Stimulated activated effector memory CD8-positive, alpha-beta T cell treated with anti-CD3 and anti-CD28 coated beads, Interleukin-12 subunit alpha, Interleukin-12 subunit beta, amount 100 ng/mL, for 72 hours (primary cell): ENCODE results near the gene ITGA7.

Experiments used
- ATAC-seq: fragments of 150-1000 bp; cut with Tn5 transposase; 2 replicates; pipeline ENCODE4 v1.10.0; 2021
- DNase-seq, 2 donors: peaks; one replicate each; pipeline ENCODE4 v3.0.0; 2021 to 2022; ENCODE audit warnings: low spot score in 2 of 2
- H3K27ac Mint-ChIP-seq: one replicate; pipeline ENCODE4 v1.8.0; 2022; ENCODE audit warnings: mild to moderate bottlenecking, mixed read lengths
- H3K36me3 Mint-ChIP-seq: one replicate; pipeline ENCODE4 v1.8.0; 2022; ENCODE audit warnings: mild to moderate bottlenecking, mixed read lengths
- H3K4me1 Mint-ChIP-seq: one replicate; pipeline ENCODE4 v1.8.0; 2022; ENCODE audit warnings: mixed read lengths
- H3K4me3 Mint-ChIP-seq: one replicate; pipeline ENCODE4 v1.8.0; 2022; ENCODE audit warnings: mild to moderate bottlenecking, mixed read lengths
- H3K9me3 Mint-ChIP-seq: one replicate; pipeline ENCODE4 v1.8.0; 2022; ENCODE audit warnings: mixed read lengths

ITGA7 gene

GRCh38 chr12:55700255-55701018 is 7.3 kb downstream of the ITGA7 start:
- no peak for ATAC-seq
- Mint-ChIP-seq H3K4me1 (no peaks in the 10 kb centered on the region), H3K9me3 (no peaks in the 10 kb centered on the region)

GRCh38 chr12:55699471-55700055 is 8.1 kb downstream of the ITGA7 start:
- ATAC-seq (no peak), DNase-seq (no peak)
- no peak overlapping the region for H3K27ac Mint-ChIP-seq
- H3K4me3 Mint-ChIP-seq, result no peak overlapping the region
- no peaks in the 10 kb centered on the region for H3K36me3 Mint-ChIP-seq
- no peaks in the 10 kb centered on the region for H3K4me1 Mint-ChIP-seq
- H3K9me3 Mint-ChIP-seq, result no peaks in the 10 kb centered on the region

More at GRCh38 chr12:55700255-55701018, 7.3 kb downstream of the ITGA7 start:
- Mint-ChIP-seq H3K36me3 (no peaks in the 10 kb centered on the region), H3K27ac (no peak overlapping the region), H3K4me3 (no peak overlapping the region)
- no peak for DNase-seq

DNA sequence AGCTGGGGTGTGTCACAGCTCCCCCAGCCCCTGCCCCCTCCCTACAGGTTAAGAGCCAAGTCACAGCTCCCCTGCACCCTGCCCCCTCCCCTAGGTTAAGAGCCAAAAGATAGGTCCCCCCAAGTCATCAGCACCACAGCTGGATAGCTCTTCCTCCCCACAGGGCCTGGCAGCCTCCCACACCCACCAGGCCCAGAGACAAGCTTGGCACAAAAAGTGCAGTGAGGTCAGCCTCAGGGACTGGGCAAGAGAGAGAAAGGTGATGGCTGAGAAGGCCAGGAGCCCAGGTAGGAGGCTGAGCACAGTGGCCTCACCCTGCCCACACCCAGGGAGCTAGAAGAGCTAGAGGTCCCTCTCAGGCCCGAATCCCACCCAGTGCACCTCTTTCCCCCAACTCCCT is 8.7 kb downstream of the ITGA7 start:
- no peaks in the 10 kb centered on the region for H3K36me3 Mint-ChIP-seq
- DNase-seq (no peak), ATAC-seq (no peak)
- no peaks in the 10 kb centered on the region for H3K9me3 Mint-ChIP-seq
- H3K4me3 Mint-ChIP-seq, result no peak overlapping the region
- no peaks in the 10 kb centered on the region for H3K4me1 Mint-ChIP-seq
- H3K27ac Mint-ChIP-seq, result no peak overlapping the region

GRCh38 chr12:55698241-55698955 is 9.3 kb downstream of the ITGA7 start:
- H3K27ac Mint-ChIP-seq, result no peak overlapping the region
- no peaks in the 10 kb centered on the region for H3K4me1 Mint-ChIP-seq
- no peaks in the 10 kb centered on the region for H3K36me3 Mint-ChIP-seq
- H3K9me3 Mint-ChIP-seq, result no peaks in the 10 kb centered on the region
- ATAC-seq (no peak), DNase-seq (no peak)
- H3K4me3 Mint-ChIP-seq, result no peak overlapping the region

DNA sequence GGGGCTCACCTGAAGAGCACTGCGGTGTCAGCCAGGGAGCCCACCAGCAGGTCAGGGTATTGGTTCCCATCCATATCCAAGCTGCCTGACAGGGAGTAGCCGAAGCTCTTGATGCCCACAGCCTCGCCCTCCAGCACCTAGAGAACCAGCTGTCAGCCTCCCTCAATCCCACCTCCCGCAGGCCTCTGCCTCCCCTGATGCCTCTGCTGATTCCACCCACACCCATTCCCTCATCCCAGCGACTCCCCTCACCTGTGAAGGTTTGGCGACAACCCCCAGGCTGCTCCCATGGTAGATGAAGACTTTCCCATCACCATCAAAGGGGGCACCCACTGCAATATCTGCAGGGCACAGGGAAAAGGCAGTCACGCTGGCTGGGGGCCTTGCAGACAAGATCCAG is 10.0 kb downstream of the ITGA7 start:
- ATAC-seq (no peak), DNase-seq (no peak)
- Mint-ChIP-seq H3K9me3 (no peaks in the 10 kb centered on the region), H3K36me3 (no peaks in the 10 kb centered on the region), H3K27ac (no peak overlapping the region), H3K4me3 (no peak overlapping the region), H3K4me1 (no peaks in the 10 kb centered on the region)

GRCh38 chr12:55696796-55697462 is 10.8 kb downstream of the ITGA7 start:
- Mint-ChIP-seq H3K27ac (no peak overlapping the region), H3K4me3 (no peak overlapping the region), H3K4me1 (no peaks in the 10 kb centered on the region), H3K36me3 (no peaks in the 10 kb centered on the region), H3K9me3 (no peaks in the 10 kb centered on the region)
- ATAC-seq, result no peak
- no peak for DNase-seq

DNA sequence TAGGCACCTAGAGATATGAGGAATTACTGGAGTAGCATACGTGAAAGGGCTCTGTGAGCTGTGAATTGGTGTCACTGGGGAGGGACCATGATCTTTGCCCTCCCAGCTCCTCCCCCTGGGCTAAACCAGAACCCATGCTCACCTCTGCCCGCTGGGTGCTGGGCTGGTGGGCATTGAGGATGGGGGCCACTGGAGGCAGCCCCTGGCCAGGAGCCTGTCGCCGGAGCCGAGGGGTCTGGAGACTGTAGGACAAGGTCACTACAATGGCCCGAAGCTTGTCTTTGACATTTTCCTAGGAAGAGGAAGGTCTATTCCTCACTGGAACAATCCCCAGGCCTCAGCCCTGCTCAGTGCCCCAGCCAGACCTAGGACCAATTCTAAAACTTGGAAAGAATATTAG is 11.6 kb downstream of the ITGA7 start:
- H3K9me3 Mint-ChIP-seq, result no peaks in the 10 kb centered on the region
- H3K4me1 Mint-ChIP-seq, result no peaks in the 10 kb centered on the region
- DNase-seq (no peak), ATAC-seq (no peak)
- H3K36me3 Mint-ChIP-seq, result no peaks in the 10 kb centered on the region
- H3K27ac Mint-ChIP-seq, result no peak overlapping the region
- no peak overlapping the region for H3K4me3 Mint-ChIP-seq

DNA sequence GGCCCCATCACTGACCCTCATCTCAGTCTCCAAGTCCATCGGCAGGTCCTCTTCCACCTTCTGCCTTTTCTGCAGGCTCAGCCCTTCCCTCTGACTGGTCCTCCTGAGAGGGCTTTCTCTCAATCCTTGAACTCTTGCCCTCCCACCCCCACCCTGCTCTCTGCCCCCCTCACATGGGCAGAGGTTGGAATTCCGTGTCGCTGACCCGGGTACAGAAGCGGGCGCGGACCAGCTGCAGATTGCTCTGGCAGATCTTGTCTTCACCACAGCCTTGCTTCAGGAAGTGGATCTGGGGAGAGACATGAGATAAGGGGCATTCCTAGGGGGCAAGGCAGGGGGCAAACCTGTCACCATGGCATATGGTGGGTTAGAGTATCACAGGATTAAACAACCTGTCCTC is 12.4 kb downstream of the ITGA7 start:
- H3K27ac Mint-ChIP-seq, result peak overlapping the region; percentile 50

DNA sequence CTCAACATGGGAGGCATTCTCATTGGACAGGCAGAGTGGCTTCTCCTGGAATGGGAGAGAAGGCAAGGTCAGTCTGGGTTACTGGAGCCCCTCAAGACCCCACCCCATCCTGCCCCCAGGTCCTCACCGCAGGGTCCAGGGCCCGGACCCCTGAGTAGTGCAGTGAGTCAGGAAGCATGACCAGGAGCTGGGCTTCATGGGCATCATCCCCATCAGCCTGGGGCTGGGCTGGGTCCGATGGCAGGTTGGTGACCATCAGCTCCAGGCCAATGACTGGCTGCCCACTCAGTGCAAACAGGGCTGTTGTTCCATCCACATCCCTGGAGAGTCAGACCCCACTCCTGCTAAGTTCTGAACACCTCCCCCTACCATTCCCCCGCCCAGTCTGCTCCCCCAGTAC is 13.1 kb downstream of the ITGA7 start:
- no peak for ATAC-seq
- Mint-ChIP-seq H3K9me3 (no peaks in the 10 kb centered on the region), H3K27ac (no peak overlapping the region), H3K4me1 (no peaks in the 10 kb centered on the region), H3K36me3 (no peaks in the 10 kb centered on the region), H3K4me3 (no peak overlapping the region)
- no peak for DNase-seq

More for the DNA sequence above, 12.4 kb downstream of the ITGA7 start:
- no peak overlapping the region for H3K4me3 Mint-ChIP-seq
- H3K4me1 Mint-ChIP-seq, result no peaks in the 10 kb centered on the region
- H3K36me3 Mint-ChIP-seq, result no peaks in the 10 kb centered on the region
- H3K9me3 Mint-ChIP-seq, result no peaks in the 10 kb centered on the region
- ATAC-seq, result no peak
- no peak for DNase-seq

GRCh38 chr12:55694188-55694515 is 13.6 kb downstream of the ITGA7 start:
- H3K4me1 Mint-ChIP-seq, result no peaks in the 10 kb centered on the region
- no peak overlapping the region for H3K4me3 Mint-ChIP-seq
- peak overlapping the region; percentile 30 for H3K27ac Mint-ChIP-seq
- H3K36me3 Mint-ChIP-seq, result no peaks in the 10 kb centered on the region
- H3K9me3 Mint-ChIP-seq, result no peaks in the 10 kb centered on the region
- no peak for DNase-seq
- no peak for ATAC-seq

- Mint-ChIP-seq H3K9me3 (no peaks in the 10 kb centered on the region), H3K4me3 (no peak overlapping the region), H3K27ac (peak overlapping the region; percentile 30), H3K4me1 (no peaks in the 10 kb centered on the region), H3K36me3 (no peaks in the 10 kb centered on the region)
- DNase-seq (no peak), ATAC-seq (no peak)
Observed at GRCh38 chr12:55693323-55694187, 14.1 kb downstream of the ITGA7 start.

GRCh38 chr12:55692631-55693322 is 14.9 kb downstream of the ITGA7 start:
- DNase-seq (no peak), ATAC-seq (no peak)
- Mint-ChIP-seq H3K4me1 (peaks cover 4% of the 10 kb centered on the region), H3K27ac (no peak overlapping the region), H3K36me3 (no peaks in the 10 kb centered on the region), H3K4me3 (no peak overlapping the region), H3K9me3 (no peaks in the 10 kb centered on the region)

- Mint-ChIP-seq H3K27ac (no peak overlapping the region), H3K36me3 (no peaks in the 10 kb centered on the region), H3K9me3 (no peaks in the 10 kb centered on the region), H3K4me3 (no peak overlapping the region), H3K4me1 (peaks cover 7% of the 10 kb centered on the region)
- ATAC-seq, result no peak
- no peak for DNase-seq
Observed at GRCh38 chr12:55688716-55689655, 18.7 kb downstream of the ITGA7 start.
